ENCODE measurements around the gene ANKRD33.

Gene ANKRD33

GRCh38 chr12:51917041-51917590 lies 29.2 kb downstream of the ANKRD33 start:
- DNase-seq (ENCODE audit: low read depth in 2 of 2), result no peak

DNA sequence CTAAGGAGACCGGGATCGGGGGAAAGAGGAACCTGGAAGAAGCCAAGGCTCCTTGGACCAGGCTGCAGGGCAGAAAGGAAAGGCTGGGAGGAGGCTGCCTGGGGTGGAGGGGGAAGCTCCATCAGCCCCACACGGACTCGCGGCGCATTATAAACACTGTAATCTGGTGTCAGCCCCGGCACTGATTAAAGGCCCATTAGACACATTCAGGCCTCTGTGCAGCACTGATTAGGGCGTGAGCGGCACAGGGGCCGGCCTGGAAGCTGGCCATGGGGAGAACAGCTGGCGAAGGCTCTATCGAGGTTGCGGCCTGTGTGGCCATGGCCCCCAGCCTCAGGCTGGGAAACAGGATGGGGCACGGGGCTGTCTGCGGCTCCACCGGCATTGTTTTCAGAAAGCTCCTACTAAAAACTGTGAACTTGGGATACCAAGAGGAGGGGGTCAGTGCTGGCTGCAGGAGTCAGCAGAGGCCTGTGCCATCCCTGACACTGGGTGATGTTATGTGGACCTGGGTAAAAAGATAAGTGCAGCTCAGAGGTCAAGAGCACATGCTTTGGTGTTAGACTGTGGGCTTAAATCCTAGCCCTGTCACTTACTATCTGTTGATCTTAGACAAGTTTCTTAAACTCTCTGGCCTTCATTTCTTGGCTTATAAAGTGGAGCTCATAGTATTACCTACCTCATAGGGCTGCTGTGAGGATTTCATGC lies 30.0 kb downstream of the ANKRD33 start:
- DNase-seq (ENCODE audit: low read depth in 2 of 2), result no peak

GRCh38 chr12:51920046-51920445 lies 32.1 kb downstream of the ANKRD33 start:
- no peak for DNase-seq (ENCODE audit: low read depth in 2 of 2)

DNA sequence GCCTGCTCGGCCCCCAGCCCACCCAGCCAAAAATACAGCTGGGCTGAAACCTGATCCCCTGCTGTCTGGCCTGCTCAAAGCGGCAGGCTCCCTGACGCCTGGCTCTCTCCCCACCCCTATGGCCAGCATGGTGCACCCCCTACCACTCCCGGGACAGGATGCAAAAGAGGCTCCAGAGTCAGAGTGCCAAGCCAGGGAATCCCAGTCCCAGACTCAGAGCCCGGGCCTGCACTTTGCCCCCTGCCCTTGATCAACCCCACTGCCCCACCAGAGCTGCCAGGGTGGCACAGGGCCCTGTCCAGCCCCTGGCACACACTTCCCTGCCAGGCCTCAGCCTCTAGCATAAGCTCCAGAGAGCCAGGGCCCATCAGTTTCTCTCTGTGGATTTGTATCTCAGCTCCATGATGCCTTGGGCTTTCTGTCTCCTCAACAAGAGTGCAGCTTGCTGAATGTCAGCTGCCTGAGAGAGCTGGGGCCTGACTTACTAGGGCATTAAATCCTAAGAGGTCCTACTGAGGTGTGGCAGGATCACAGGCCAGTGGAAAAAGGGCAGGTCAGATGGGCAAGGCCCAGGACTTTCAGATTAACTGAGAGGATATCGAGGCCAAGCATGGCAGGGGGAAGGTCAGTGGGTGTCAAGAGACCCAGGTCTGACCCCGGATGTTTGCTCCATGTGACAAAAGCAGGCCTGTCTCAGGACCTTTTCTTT lies 33.3 kb downstream of the ANKRD33 start:
- no peak for DNase-seq (ENCODE audit: low read depth in 2 of 2)

- no peak for DNase-seq (ENCODE audit: low read depth in 2 of 2)
Measured at GRCh38 chr12:51922146-51922545, 34.2 kb downstream of the ANKRD33 start.

DNA sequence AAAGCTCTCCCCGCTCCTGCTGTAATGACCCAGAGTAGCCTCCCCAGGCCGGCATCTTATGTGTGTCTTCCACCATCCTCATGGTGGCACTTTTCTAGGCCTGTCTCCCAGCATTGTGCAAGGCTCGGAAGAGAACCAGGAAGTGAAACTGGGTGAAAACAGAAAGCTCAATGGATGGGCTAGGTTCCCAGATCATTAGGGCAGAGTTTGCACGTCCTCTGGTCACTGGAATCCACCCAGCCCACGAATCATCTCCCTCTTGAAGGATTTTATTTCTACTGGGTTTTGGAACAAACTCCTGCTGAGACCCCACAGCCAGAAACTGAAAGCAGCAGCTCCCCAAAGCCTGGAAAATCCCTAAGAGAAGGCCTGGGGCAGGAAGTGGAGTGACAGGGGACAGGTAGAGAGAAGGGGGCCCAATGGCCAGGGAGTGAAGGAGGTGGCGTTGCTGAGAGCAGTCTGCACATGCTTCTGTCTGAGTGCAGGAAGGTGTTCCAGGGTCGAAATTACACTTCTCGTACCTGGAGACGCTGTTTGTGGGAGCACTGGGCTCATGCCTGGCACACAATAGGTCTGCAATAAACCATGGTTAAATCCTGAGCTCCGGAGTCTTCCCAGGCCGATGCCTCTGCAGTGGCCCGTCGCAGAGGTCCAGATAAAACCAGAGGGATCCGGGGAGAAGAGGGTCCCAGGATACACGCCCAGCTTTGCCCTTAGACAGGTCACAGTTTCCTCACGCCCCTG lies 35.0 kb downstream of the ANKRD33 start:
- no peak for DNase-seq (ENCODE audit: low read depth in 2 of 2)

DNA sequence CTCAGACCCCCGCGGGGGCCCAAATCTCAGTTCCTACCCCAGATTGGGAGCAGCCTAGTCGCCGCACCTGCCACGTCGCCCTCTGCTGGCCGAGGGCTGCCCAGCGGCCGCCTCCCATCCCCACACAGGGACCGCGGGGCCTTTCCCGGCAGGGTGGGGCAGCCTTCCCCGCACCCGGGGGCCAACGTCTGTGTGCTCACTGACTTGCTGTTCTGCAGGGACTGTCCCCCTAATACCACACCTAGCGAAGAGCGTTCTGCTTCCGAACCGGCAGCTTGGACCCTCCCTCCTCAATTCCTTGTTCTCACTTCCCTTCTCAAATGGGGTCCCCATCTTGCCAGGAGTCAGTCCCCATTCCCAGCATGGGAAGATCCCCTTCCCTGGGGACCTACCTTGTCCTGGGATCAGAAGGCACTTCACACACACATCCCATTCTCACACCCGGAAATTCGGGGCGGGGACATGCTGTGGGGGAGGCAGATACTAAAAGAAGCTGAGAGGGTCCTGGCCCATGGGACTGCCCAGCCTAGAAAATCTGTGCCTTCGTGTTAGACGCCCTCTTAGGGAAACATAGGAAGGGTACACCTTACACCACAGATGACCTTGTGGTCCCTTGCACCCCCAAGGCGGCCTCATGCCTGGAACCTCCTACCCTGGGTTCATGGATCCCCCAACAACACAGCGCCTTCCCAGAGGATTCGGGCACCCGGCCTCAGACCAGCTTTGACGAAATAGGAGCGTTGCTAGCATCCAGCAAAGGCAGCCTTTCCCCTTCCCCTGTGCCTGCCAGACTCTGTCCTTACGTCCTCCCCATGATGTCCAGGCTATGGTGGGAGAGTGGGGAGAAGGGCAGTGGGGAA lies 35.8 kb downstream of the ANKRD33 start:
- DNase-seq (ENCODE audit: low read depth in 2 of 2), result peak; percentile 34 to 40

DNA sequence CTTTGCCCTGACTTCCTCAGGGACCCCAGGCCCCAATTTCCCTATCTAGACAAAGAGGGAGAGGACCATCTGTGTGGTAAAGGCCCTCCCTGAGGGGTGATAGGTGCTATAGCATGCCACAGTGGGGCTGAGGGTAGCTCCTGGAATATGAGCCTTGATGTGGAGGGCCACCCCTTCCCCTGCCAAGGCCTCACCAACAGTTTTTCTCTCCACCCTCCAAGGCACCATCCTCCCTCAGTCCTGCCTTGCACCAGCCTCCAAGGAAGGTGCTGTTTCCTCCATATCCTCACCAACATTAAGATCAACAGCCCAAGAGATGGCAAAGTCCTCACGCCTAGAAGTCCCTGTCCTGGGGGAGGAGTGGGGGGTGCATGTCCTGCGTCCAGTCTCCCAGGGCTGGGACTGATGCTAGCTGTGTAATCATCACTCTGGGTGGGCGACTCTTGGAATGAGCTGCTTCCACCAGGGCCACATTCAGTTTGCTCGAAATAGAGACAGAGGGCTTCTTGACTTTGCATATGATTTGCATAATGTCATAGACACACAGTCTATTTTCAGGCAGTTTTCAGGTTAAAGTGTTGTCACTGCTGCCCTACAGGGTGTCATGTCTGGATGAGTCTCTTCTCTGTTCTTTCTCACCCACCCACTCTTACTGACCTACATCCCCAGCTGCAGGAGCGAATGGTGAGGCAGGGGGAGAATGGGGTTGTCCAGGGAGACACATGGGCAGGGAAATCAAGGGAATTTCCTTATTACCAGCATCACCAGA lies 36.8 kb downstream of the ANKRD33 start:
- DNase-seq (ENCODE audit: low read depth in 2 of 2), result no peak

- no peak for DNase-seq (ENCODE audit: low read depth in 2 of 2)
Measured at GRCh38 chr12:51925346-51926063, 37.6 kb downstream of the ANKRD33 start.

DNA sequence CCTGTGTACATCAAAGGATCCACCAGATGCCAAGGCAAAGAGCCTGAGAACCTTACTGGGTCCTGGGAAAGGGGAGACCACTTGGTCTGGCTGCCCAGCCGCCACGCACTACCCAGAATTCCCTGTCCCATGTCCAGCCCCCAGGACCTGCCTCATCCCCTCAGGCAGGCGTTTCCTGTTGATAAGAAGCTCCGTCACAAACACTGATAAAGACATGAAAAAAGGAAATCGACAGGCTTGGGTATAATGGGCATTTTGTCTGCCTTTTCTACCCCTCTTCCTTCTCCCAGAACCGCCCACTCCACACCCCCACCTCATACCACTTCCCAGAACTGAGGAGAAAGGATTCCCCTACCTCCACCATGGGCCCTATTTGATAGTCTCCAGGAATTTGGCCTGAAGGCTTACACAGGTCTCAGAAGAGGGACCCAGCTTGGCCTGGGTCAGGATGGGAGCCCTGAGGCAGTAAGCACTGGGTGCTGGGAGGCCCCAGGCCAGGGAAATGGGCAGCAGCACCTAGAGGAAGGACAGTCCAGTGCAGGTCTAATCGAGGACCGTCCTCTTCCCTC lies 38.2 kb downstream of the ANKRD33 start:
- DNase-seq (ENCODE audit: low read depth in 2 of 2), result no peak

- DNase-seq (ENCODE audit: low read depth in 2 of 2), result peak; percentile 14 to 35
Measured at GRCh38 chr12:51926718-51927117, 38.8 kb downstream of the ANKRD33 start.

- DNase-seq (ENCODE audit: low read depth in 2 of 2), result no peak
Measured at GRCh38 chr12:51932218-51933076, 44.5 kb downstream of the ANKRD33 start.

GRCh38 chr12:51934080-51934479 lies 46.2 kb downstream of the ANKRD33 start:
- no peak for DNase-seq (ENCODE audit: low read depth in 2 of 2)

DNA sequence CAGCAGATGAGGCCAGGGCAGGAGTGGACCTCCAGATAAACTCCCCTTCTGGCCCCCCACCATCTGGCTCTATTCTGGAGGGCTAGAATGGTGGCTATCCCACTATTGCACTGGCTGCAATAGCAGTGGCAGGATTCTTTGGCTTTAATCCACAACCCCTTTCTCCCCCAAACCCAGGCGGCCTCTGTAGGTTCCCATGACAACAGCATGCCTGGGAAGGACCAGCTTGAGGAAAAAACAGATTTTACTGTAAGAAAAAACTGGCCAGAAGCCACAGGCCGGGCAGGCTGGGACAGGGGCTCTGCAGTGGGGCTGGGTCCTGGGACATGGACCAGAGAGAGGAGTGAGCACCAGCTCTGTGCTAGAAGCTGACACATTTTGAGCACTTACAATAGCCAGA lies 50.0 kb downstream of the ANKRD33 start:
- no peak for DNase-seq (ENCODE audit: low read depth in 2 of 2)

GRCh38 chr12:51938726-51939125 lies 50.8 kb downstream of the ANKRD33 start:
- DNase-seq (ENCODE audit: low read depth in 2 of 2), result no peak

GRCh38 chr12:51941011-51941581 lies 53.2 kb downstream of the ANKRD33 start:
- no peak for DNase-seq (ENCODE audit: low read depth in 2 of 2)

Data from stimulated activated CD8-positive, alpha-beta memory T cell treated with anti-CD3 and anti-CD28 coated beads, Interleukin-15, amount 100 ng/mL, for 48 hours (primary cell).